ENCODE data around the gene TBC1D10A.

The TBC1D10A gene

GRCh38 chr22:30250039-30250565 lies 76.6 kb downstream of the TBC1D10A start:
- Histone ChIP-seq H3K4me2 (no peak overlapping the region), H2AFZ (ENCODE audit: low read depth) (no peak overlapping the region), H3K4me3 (IDR thresholded peaks at IDR 0.05; ENCODE audit: insufficient read depth, low read depth, low read length) (no peak overlapping the region), H3K79me2 (ENCODE audit: insufficient read depth, low read depth) (no peaks in the 10 kb centered on the region), H3K9ac (no peak overlapping the region), H3K27me3 (ENCODE audit: insufficient read depth, low read depth) (peaks cover 34% of the 10 kb centered on the region), H3K36me3 (ENCODE audit: insufficient read depth) (no peaks in the 10 kb centered on the region), H4K20me1 (ENCODE audit: insufficient read depth) (no peaks in the 10 kb centered on the region), H3K27ac (no peak overlapping the region), H3K4me1 (ENCODE audit: low read depth, poor library complexity, severe bottlenecking) (no peaks in the 10 kb centered on the region)
- no peak for TF ChIP-seq CTCF (conservative IDR thresholded peaks at IDR 0.05; ENCODE audit: low read depth, low read length)

GRCh38 chr22:30249049-30250038 lies 77.4 kb downstream of the TBC1D10A start:
- H3K27me3 ChIP-seq (ENCODE audit: insufficient read depth, low read depth): peaks cover 38% of the 10 kb centered on the region
- no peak overlapping the region for H3K4me2 ChIP-seq
- H3K27ac ChIP-seq: no peak overlapping the region
- TF ChIP-seq CTCF (conservative IDR thresholded peaks at IDR 0.05; ENCODE audit: low read depth, low read length): no peak
- no peaks in the 10 kb centered on the region for H3K4me1 ChIP-seq (ENCODE audit: low read depth, poor library complexity, severe bottlenecking)
- no peak overlapping the region for H3K4me3 ChIP-seq (IDR thresholded peaks at IDR 0.05; ENCODE audit: insufficient read depth, low read depth, low read length)
- H3K9ac ChIP-seq: no peak overlapping the region
- H4K20me1 ChIP-seq (ENCODE audit: insufficient read depth): no peaks in the 10 kb centered on the region
- no peaks in the 10 kb centered on the region for H3K36me3 ChIP-seq (ENCODE audit: insufficient read depth)
- H2AFZ ChIP-seq (ENCODE audit: low read depth): no peak overlapping the region
- no peaks in the 10 kb centered on the region for H3K79me2 ChIP-seq (ENCODE audit: insufficient read depth, low read depth)

- Histone ChIP-seq H3K4me2 (no peak overlapping the region), H3K36me3 (ENCODE audit: insufficient read depth) (no peaks in the 10 kb centered on the region), H3K9ac (no peak overlapping the region), H2AFZ (ENCODE audit: low read depth) (no peak overlapping the region), H3K27me3 (ENCODE audit: insufficient read depth, low read depth) (peaks cover 38% of the 10 kb centered on the region), H3K4me3 (IDR thresholded peaks at IDR 0.05; ENCODE audit: insufficient read depth, low read depth, low read length) (no peak overlapping the region), H3K27ac (no peak overlapping the region), H3K79me2 (ENCODE audit: insufficient read depth, low read depth) (no peaks in the 10 kb centered on the region), H4K20me1 (ENCODE audit: insufficient read depth) (no peaks in the 10 kb centered on the region), H3K4me1 (ENCODE audit: low read depth, poor library complexity, severe bottlenecking) (no peaks in the 10 kb centered on the region)
- no peak for TF ChIP-seq CTCF (conservative IDR thresholded peaks at IDR 0.05; ENCODE audit: low read depth, low read length)
Observed at GRCh38 chr22:30248484-30248883, 78.3 kb downstream of the TBC1D10A start.

GRCh38 chr22:30247974-30248373 lies 78.8 kb downstream of the TBC1D10A start:
- TF ChIP-seq CTCF (conservative IDR thresholded peaks at IDR 0.05; ENCODE audit: low read depth, low read length): no peak
- H3K27me3 ChIP-seq (ENCODE audit: insufficient read depth, low read depth): peaks cover 38% of the 10 kb centered on the region
- no peak overlapping the region for H3K9ac ChIP-seq
- H3K27ac ChIP-seq: no peak overlapping the region
- no peak overlapping the region for H3K4me2 ChIP-seq
- no peak overlapping the region for H2AFZ ChIP-seq (ENCODE audit: low read depth)
- no peaks in the 10 kb centered on the region for H3K36me3 ChIP-seq (ENCODE audit: insufficient read depth)
- no peaks in the 10 kb centered on the region for H3K4me1 ChIP-seq (ENCODE audit: low read depth, poor library complexity, severe bottlenecking)
- no peaks in the 10 kb centered on the region for H4K20me1 ChIP-seq (ENCODE audit: insufficient read depth)
- H3K4me3 ChIP-seq (IDR thresholded peaks at IDR 0.05; ENCODE audit: insufficient read depth, low read depth, low read length): no peak overlapping the region
- H3K79me2 ChIP-seq (ENCODE audit: insufficient read depth, low read depth): no peaks in the 10 kb centered on the region

All from KMS-11 (cell line).